Stimulated activated CD8-positive, alpha-beta memory T cell treated with anti-CD3 and anti-CD28 coated beads, Interleukin-7, amount 100 ng/mL, for 48 hours (primary cell): ENCODE data around the gene CCDC187.
"Not testable (repeated sequence)": the region's sequence is repeated elsewhere in the genome, so short reads cannot be mapped to it uniquely, and the experiment has no call there.

Source experiments
- DNase-seq, 2 donors: peaks; one replicate each; pipeline ENCODE4 v3.0.0-alpha.2; 2020; ENCODE audit warnings: low read depth in 1 of 2; ENCODE audit errors: extremely low read depth in 1 of 2

Gene CCDC187

DNA sequence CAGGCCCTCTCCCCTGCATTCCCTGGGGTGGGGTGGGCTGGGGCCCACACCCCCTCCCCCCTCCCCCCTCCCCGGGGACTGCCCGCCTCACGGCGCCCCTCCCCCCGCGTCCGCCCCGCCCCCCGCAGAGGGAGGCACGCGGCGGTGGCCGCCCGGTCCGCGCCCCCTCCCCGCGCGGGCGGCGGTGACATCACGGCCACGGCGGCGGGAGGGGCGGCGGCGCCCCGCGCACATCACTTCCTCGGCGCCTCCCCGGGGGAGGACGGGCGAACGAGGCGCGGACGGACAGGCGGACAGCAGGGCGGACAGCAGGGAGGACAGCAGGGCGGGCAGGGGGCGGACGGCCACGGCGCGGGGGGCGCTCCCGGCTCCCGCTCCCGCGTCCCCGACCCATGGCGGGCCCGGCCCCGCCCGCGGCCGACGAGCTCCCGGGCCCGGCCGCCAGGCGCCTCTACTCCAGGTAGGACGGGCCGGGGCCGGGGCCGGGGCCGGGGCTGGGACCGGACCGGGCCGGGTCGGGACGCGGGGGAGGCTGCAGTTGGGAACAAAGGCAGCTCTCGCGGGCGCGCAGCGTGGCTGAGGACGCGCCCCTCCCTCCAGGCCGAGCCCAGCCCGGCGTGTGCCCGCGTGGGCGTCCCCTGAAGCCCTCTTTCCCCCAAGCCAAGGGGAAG, 23.5 kb upstream of the CCDC187 start, which contains the start of gene GPSM1:
Gene GPSM1 (plus strand): TSS at position 236 of the 671 bp plus-strand sequence. CDS start 157 bp downstream, at position 393.
- no peak for DNase-seq

DNA sequence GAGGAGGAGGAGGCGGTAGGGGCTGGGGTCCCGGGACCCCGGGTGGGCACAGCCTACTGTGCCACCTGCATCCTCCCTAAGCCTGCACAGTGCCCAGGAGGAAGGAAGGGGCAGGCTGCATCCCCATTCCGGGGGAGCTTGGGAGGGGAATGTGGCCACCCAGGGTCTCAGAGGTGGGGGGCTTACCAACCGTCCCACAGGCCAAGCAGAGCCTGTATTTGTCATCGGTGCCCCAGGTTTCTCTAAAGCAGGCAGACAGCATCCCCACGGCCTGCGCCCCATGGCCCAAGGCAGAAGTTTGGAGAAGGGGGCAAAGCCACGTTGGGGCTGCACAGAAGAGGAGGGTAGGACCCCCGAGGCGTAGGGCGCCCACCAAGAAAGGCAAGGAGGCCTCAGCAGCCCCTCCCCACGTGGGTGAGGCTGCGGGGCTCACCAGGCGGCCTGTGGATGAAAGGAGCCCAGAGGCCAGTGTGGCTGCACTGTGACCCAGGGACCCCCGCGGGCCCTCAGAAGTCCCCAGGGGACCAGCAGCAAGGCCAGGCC, 22.9 kb upstream of the CCDC187 start:
- DNase-seq = no peak

- no peak for DNase-seq
Measured at GRCh38 chr9:136326061-136326760, 22.3 kb upstream of the CCDC187 start.

- DNase-seq = no peak
Measured at GRCh38 chr9:136325358-136325757, 21.5 kb upstream of the CCDC187 start.

- no peak for DNase-seq
Measured at GRCh38 chr9:136324501-136325300, 20.8 kb upstream of the CCDC187 start.

DNA sequence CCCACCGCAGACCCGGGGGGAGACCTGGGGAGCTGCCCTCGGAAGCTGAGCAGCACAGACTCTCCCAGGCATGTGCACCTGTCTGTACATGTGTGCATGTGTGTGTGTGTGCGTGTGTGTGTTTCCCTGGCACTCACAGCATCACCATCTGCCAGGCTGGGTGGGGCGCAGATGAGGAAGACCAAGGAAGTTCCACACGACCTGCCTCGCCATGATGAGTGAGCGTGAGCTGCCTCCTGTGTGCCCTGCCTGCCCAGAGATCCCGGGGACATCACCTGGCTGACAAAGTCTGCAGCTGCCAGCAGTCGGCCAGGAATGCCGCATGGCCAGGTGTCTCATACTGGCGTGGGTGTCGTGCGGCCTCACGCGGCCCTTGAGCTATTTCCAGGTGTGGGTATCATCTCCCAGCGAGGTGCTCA, 19.5 kb upstream of the CCDC187 start:
- DNase-seq = no peak

DNA sequence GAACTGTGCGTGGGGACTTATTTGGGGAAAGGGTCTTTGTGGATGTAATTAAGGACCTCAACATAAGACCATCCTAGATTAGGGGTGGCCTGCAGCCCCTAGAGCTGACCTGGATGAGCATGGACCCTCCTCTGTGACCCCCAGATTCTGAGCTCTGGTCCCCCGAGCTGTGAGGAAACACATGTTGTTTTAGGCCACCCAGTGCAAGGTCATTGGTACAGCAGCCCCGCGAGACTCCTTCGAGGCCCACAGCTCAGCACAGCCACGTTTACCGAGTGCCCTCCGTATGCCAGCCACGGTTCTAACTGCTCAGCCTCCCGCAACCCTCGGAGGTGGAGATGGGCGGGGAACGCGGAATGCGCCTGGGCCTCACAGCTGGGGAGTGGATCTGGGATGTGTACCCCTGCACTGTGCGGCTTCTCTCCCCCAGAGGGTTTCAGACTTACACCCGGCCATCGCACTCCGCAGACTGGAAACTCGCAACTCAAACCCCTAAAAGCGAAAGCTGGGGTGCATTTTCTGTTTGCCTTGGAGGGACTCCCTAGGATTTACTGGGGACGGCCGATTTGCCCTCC, 18.9 kb upstream of the CCDC187 start:
- DNase-seq = no peak

GRCh38 chr9:136321561-136321960, 17.7 kb upstream of the CCDC187 start:
- no peak for DNase-seq

DNA sequence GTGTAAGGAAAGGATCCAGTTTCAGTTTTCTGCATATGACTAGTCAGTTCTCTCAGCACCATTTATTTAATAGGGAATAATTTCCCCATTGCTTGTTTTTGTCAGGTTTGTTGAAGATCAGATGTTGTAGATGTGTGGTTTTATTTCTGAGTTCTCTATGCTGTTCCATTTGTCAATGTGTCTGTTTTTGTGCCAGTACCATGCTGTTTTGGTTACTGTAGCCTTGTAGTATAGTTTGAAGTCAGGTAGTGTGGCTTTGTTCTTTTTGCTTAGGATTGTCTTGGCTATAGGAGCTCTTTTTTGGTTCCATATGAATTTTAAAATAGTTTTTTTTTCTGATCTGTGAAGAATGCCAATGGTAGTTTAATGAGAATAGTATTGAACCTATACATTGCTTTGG, 17.1 kb upstream of the CCDC187 start:
- not testable (repeated sequence) for DNase-seq

DNA sequence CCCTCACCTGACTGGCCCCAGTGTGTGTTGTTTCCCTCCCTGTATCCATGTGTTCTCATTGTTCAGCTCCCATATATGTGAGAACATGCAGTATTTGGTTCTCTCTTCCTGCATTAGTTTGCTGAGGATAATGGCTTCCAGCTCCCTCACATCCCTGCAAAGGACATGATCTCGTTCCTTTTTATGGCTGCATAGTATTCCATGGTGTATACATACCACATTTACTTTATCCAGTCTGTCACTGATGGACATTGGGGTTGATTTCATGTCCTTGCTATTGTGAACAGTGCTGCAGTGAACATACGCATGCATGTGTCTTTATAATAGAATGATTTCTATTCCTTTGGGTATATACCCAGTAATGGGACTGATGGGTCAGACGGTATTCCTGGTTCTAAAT, 16.1 kb upstream of the CCDC187 start:
- DNase-seq = not testable (repeated sequence)

DNA sequence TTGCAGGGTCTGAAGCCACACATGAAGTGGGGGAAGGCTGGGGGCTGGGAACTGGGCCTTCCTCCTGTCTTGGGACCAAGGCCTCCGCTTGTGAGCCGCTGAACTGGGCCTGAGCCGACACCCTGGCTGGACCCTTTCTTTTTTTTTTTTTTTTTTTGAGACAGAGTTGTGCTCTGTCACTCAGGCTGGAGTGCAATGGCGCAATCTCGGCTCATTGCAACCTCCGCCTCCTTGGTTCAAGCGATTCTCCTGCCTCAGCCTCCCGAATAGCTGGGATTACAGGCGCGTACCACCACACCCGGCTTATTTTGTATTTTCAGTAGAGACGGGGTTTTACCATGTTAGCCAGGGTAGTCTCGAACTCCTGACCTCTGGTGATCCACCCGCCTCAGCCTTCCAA, 15.3 kb upstream of the CCDC187 start:
- not testable (repeated sequence) for DNase-seq

GRCh38 chr9:136318776-136319241, 14.9 kb upstream of the CCDC187 start:
- DNase-seq = no peak

DNA sequence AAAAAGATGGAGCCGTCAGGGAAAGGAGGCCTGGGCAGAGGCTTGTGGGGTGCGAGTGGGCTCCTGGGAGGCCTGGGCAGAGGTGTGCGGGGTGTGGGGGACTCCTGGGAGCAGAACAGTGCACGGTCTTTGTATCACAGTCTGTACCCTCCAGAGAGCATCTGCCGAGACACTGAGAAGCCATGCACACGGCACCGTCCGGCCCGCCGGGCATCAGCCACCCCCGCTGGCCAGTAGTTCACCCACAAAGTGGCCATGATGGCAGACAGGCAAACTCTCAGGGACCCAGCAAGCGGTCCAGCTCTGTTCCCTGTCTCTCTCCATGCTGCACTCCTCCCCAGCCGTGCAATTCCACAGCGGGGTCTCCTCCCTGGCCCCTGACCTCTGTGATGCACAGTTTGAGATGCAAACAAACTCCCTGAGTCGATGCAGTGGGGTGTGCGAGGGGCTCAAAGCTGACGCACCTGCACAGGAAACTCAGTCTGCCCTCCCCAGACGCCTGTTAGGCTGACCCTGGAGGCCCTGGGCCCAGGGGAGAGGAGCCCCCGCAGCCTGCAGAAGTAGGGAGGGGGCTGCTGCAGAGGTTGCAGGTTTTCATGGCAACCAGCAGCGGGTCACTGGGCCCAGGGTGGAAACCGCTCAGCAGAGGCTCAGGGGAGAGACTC, 14.3 kb upstream of the CCDC187 start:
- DNase-seq = no peak

DNA sequence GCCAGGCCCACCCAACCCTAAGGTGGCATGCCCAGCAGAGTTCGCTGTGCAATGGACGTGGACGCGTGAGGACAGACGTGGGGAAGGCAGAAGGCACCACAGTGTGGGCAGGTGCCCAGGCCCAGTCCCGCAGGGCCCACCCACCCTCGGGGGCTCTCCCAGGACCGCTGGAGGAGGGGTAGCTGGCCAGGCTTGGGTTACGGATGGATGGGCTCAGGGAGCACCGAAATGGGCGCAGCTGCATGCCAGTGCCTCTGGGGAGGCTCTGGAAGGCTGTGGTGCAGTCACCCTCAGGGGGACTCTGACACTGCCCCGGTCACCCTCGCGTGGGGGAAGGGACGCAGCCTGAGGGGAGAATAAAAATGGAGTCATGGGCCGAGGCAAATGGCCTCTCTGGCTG, 13.8 kb upstream of the CCDC187 start:
- no peak for DNase-seq

DNA sequence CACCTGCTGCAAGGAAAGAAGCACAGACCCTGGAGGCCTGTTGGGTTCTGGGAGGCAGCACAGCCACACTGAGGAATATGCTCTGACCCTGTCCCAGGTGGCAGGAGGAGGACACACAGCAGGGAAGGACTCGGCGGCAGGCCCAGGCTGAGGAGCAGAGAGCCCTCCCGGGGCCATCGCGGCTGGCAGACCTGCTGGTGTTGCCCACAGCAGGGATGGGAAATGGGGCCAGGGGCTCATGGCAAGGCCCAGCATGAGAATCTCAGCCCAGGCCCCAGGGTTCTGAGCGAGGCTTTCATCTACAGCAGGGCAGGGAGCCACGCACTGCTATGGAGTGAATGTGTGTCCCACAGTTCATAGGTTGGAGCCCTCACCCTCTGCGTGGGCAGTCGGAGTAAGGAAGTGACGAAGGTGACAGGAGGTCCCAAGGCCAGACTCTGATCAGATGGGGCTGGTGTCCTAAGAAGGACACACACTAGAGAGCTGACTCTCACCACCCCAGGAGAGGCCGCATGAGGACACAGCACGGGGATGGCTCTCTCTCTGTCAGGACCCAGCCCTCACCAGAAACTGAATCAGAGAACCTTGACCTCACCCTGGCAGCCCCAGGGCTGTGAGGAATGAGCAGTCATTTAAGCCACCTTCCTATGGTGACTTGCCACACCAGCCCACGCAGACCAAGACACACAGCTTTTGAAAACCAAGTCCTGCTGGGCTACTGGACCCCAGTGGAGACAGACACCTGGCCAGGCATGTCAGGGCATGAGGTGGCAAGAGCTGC, 13.2 kb upstream of the CCDC187 start:
- no peak for DNase-seq

GRCh38 chr9:136316271-136316751, 12.4 kb upstream of the CCDC187 start:
- DNase-seq = no peak

DNA sequence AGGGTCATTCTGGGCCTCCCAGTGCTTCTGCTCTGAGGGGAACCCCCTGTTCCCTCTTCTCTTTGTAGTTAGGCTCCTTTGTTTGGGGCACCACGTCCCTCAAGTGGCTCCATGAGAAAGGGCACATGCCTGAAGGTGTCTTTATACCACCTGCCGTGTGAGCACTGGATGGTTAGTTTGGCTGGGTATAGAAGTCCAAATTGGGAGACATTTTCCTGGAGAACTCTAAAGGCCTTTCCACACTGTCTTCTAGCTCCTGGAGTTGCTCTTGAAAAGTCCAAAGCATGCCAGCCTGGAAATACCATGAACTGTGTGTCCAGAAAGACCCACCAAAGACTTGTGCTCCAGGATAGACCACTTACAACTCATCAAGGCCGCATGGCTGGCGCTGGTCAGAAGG, 11.1 kb upstream of the CCDC187 start:
- no peak for DNase-seq

DNA sequence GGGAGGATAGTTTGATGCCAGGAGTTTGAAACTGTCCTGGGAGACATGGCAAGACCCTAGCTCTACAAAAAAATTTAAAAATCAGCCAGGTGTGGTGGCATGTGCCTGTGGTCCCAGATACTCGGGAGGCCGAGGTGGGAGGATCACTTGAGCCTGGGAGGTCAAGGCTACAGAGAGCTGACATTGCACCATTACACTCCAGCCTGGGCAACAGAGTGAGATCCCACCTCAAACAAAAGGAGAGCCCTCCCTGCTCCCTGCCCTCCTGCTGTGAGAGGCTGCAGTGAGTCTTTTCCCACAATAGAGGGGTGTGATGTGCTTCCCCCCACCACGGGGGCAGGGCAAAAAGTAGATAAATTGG, 10.1 kb upstream of the CCDC187 start:
- no peak for DNase-seq
